ENCODE measurements around the gene ASB8.

DNA sequence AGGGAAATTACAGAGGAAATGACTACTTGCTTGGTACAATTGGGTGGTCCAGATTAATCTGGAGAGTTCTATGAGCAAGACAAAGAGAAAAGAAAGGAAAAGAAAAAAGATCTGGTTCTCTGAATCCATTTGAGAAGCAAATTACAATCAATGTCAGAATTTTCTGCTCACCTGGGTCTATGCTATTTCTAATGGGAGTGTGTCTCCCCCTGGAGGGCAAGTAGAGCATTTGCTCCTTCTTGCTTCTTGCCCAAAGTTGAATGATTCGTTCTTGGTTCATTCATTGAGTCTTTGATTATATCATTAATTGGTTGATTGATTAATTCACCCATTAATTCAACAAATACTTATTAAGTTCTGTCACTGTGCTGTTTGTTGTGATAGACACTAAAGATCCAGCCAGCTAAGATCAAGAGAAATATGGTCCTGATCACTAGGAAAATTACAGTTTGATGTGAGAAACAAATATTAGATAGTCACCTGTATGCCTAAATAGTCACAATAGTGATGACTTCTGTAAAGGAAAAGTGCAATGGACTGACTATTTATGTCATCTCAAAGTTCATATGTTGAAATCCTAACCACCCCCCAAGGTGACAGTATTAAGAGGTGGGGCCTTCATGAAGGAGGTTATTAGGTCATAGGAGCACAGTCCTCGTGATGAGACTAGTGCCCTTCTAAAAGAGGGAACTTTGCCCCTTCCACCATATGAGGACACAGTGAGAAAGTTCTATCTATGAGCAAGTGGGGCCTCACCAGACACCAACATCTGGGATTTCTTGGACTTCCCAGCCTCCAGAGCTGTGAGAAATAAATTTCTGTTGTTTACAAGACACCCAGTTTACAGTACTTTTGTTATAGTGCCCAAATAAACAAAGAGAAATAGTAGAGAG, 8.0 kb upstream of the ASB8 start:
- TF ChIP-seq, protein P1, sequence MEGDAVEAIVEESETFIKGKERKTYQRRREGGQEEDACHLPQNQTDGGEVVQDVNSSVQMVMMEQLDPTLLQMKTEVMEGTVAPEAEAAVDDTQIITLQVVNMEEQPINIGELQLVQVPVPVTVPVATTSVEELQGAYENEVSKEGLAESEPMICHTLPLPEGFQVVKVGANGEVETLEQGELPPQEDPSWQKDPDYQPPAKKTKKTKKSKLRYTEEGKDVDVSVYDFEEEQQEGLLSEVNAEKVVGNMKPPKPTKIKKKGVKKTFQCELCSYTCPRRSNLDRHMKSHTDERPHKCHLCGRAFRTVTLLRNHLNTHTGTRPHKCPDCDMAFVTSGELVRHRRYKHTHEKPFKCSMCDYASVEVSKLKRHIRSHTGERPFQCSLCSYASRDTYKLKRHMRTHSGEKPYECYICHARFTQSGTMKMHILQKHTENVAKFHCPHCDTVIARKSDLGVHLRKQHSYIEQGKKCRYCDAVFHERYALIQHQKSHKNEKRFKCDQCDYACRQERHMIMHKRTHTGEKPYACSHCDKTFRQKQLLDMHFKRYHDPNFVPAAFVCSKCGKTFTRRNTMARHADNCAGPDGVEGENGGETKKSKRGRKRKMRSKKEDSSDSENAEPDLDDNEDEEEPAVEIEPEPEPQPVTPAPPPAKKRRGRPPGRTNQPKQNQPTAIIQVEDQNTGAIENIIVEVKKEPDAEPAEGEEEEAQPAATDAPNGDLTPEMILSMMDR (IDR thresholded peaks at IDR 0.05; ENCODE audit: low read depth, low read length, poor library complexity, severe bottlenecking), result peak; percentile 91
- no peak for TF ChIP-seq EZH2phosphoT487 (IDR thresholded peaks at IDR 0.05; ENCODE audit: borderline replicate concordance, low read length)
